Right atrium auricular region (tissue), 2 donors: Measurements from ENCODE around the gene UAP1L1. TPM values are rescaled to one million over a fixed set of nuclear protein-coding genes. Genes with fewer than 3 reads are reported as not detected.

ENCODE experiments used
- DNase-seq: peaks from one replicate; pipeline ENCODE4 v3.0.0-alpha.2; 2019; ENCODE audit warnings: low spot score
- H3K27ac ChIP-seq, 2 donors: fragments of 200-600 bp; sonication (generic); 1 replicate in 1 of 2; 2 replicates in 1 of 2; pipeline ENCODE4 v1.5.1; 2016 to 2019
- H3K27me3 ChIP-seq, 2 donors: fragments of 200-600 bp; sonication (generic); one replicate each; pipeline versions ENCODE4 v1.5.1 to v1.6.0; 2017 to 2019
- H3K36me3 ChIP-seq: fragments of 200-600 bp; sonication (generic); one replicate; pipeline ENCODE4 v1.5.1; 2016
- H3K4me1 ChIP-seq, 2 donors: fragments of 200-600 bp; sonication (generic); one replicate each; pipeline versions ENCODE4 v1.5.1 to v1.6.0; 2017 to 2019
- H3K4me3 ChIP-seq, 2 donors: fragments of 200-600 bp; sonication (generic); 1 replicate in 1 of 2; 2 replicates in 1 of 2; pipeline ENCODE4 v1.5.1; 2017 to 2019; ENCODE audit warnings: mild to moderate bottlenecking in 1 of 2, moderate library complexity in 1 of 2
- H3K9me3 ChIP-seq, 2 donors: fragments of 200-600 bp; sonication (generic); one replicate each; pipeline ENCODE4 v1.5.1; 2019
- CTCF ChIP-seq, 2 donors: fragments of 200-600 bp; sonication (generic); IDR thresholded peaks; one replicate each; pipeline ENCODE4 v1.5.1; 2019; ENCODE audit warnings: antibody characterized with exemption in 2 of 2
- total RNA-seq, 2 donors: library from RNA; depleted of rRNA; stranded (reverse); fragments of >200 nt; gene quantifications; one replicate each; pipeline ENCODE4 v1.1.0, GENCODE V29; 2016

Gene UAP1L1
- total RNA-seq, 2 donors from 2014 or later, result 4.3 to 6.3 TPM

- H3K4me3 ChIP-seq, result no peak overlapping the region
- no peaks in the 10 kb centered on the region for H3K27me3 ChIP-seq
- DNase-seq, result no peak
- no peak overlapping the region for H3K27ac ChIP-seq
- H3K4me1 ChIP-seq, result peaks cover 0 to 30% of the 10 kb centered on the region in 2 donors
- H3K36me3 ChIP-seq, result peaks cover 49% of the 10 kb centered on the region
- no peaks in the 10 kb centered on the region for H3K9me3 ChIP-seq
- no peak for TF ChIP-seq CTCF (IDR thresholded peaks at IDR 0.05)
Observed at GRCh38 chr9:137111788-137112563, 34.7 kb downstream of the UAP1L1 start.

- Histone ChIP-seq H3K36me3 (peaks cover 41% of the 10 kb centered on the region), H3K4me1 (peaks cover 0 to 38% of the 10 kb centered on the region in 2 donors), H3K4me3 (no peak overlapping the region), H3K27ac (no peak overlapping the region), H3K9me3 (no peaks in the 10 kb centered on the region), H3K27me3 (no peaks in the 10 kb centered on the region)
- TF ChIP-seq CTCF (IDR thresholded peaks at IDR 0.05), result no peak
- DNase-seq, result no peak
Observed at GRCh38 chr9:137112564-137113384, 35.5 kb downstream of the UAP1L1 start.

- Histone ChIP-seq H3K4me1 (peaks cover 0 to 42% of the 10 kb centered on the region in 2 donors), H3K27me3 (no peaks in the 10 kb centered on the region), H3K4me3 (peak overlapping the region; percentile 88 to 91), H3K36me3 (peaks cover 33% of the 10 kb centered on the region), H3K27ac (no peak overlapping the region), H3K9me3 (no peaks in the 10 kb centered on the region)
- no peak for TF ChIP-seq CTCF (IDR thresholded peaks at IDR 0.05)
- DNase-seq, result no peak
Observed at GRCh38 chr9:137113385-137114159, 36.3 kb downstream of the UAP1L1 start.

- Histone ChIP-seq H3K4me1 (peaks cover 0 to 42% of the 10 kb centered on the region in 2 donors), H3K4me3 (peak overlapping the region; percentile 88 to 91), H3K27me3 (no peaks in the 10 kb centered on the region), H3K9me3 (no peaks in the 10 kb centered on the region), H3K36me3 (peaks cover 28% of the 10 kb centered on the region), H3K27ac (peak overlapping the region; percentile 82 to 97)
- no peak for DNase-seq
- no peak for TF ChIP-seq CTCF (IDR thresholded peaks at IDR 0.05)
Observed at GRCh38 chr9:137114220-137114612, 36.9 kb downstream of the UAP1L1 start.

GRCh38 chr9:137114613-137115393 lies 37.5 kb downstream of the UAP1L1 start, which contains the start of gene DPP7:
TSS of gene DPP7 (minus strand) at chr9:137114733. CDS start at chr9:137114713, 20 bp downstream.
- H3K4me1 ChIP-seq, result peaks cover 0 to 42% of the 10 kb centered on the region in 2 donors
- DNase-seq, result peak; percentile 70
- peaks cover 23% of the 10 kb centered on the region for H3K36me3 ChIP-seq
- H3K27me3 ChIP-seq, result no peaks in the 10 kb centered on the region
- peak within 1 kb of the TSS; percentile 82 to 97 for H3K27ac ChIP-seq
- no peaks in the 10 kb centered on the region for H3K9me3 ChIP-seq
- peak in 1 of 2 donors; percentile 6 for TF ChIP-seq CTCF (IDR thresholded peaks at IDR 0.05)
- peak within 1 kb of the TSS; percentile 88 to 91 for H3K4me3 ChIP-seq
